Prostate gland (tissue), 2 donors: ENCODE results near the gene BEND6. TPM values are rescaled to one million over a fixed set of nuclear protein-coding genes. Genes with fewer than 3 reads are reported as not detected.
"Not testable (repeated sequence)": the region's sequence is repeated elsewhere in the genome, so short reads cannot be mapped to it uniquely, and the experiment has no call there.

Source experiments
- DNase-seq: peaks from one replicate; pipeline ENCODE4 v3.0.0-alpha.2; 2019; ENCODE audit warnings: low spot score
- H3K27ac ChIP-seq, 2 donors: fragments of 200-600 bp; sonication (generic); 2 replicates each; pipeline ENCODE4 v1.5.1; 2017 to 2019
- H3K27me3 ChIP-seq: fragments of 200-600 bp; sonication (generic); replicated peaks from 2 replicates; pipeline ENCODE4 v1.5.1; 2019; ENCODE audit not compliant: insufficient read depth
- H3K36me3 ChIP-seq, 2 donors: fragments of 200-600 bp; sonication (generic); 1 replicate in 1 of 2; 2 replicates in 1 of 2; pipeline versions ENCODE4 v1.5.1 to v1.8.1; 2017 to 2019
- H3K4me1 ChIP-seq: fragments of 200-600 bp; sonication (generic); replicated peaks from 2 replicates; pipeline ENCODE4 v1.5.1; 2019
- H3K4me3 ChIP-seq, 2 donors: fragments of 200-600 bp; sonication (generic); 2 replicates each; pipeline ENCODE4 v1.5.1; 2017 to 2019
- H3K9me3 ChIP-seq: fragments of 200-600 bp; sonication (generic); 2 replicates; pipeline ENCODE4 v1.5.1; 2017
- POLR2A ChIP-seq: fragments of 450-650 bp; IDR thresholded peaks from one replicate; pipeline ENCODE4 v1.6.1; 2016; ENCODE audit warnings: antibody characterized with exemption, mild to moderate bottlenecking
- POLR2AphosphoS5 ChIP-seq: sonication (generic); formaldehyde crosslinking; IDR thresholded peaks from one replicate; pipeline ENCODE4 v1.6.1; 2017; ENCODE audit warnings: antibody characterized with exemption
- whole genome bisulfite sequencing: methylation state at CpG from one replicate; pipeline ENCODE4 v1.1.5; 2018; 5-methylcytosine and 5-hydroxymethylcytosine counted together
- intact Hi-C: fragments of 100-400 bp; cut with DNase I; formaldehyde crosslinking; loops from one replicate; pipeline ENCODE4 v1.14.2; 2022
- total RNA-seq, 2 donors: library from RNA; depleted of rRNA; stranded (reverse); fragments of >200 nt; gene quantifications; one replicate each; pipeline ENCODE4 v1.1.0, GENCODE V29; 2016
- TF ChIP-seq, protein P1 (sequence below), 4 experiments: fragments of 200-600 bp in 2 of 4; fragments of 450-650 bp in 2 of 4; sonication (generic) in 2 of 4; IDR thresholded peaks; 1 replicate in 3 of 4; 2 replicates in 1 of 4; pipeline ENCODE4 v1.5.1; 2016 to 2019; ENCODE audit warnings: antibody characterized with exemption in 4 of 4, mild to moderate bottlenecking in 2 of 4, moderate library complexity in 2 of 4

Gene BEND6
- total RNA-seq, 2 donors from 2014 or later = 0.32 to 3.2 TPM

DNA sequence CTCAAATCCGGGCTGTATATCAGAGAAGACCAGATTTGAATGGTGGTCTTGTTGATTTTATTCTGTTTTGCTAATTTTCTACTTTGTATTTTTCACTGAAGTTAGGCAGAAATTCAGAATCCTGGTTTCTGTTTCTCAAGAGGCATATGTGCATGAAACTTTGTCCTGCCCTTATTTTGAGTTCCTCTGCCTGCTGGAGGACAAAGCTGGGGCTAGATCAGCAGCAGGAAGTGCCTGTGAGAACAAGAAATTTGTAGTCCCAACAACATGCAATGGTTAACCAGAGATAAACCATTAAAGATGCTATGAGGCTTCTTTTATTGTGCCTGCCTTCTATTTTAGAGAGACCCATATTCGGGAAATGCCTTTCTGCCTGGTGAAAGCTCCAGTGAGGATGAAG is 37.1 kb downstream of the BEND6 start:
- Histone ChIP-seq H3K27ac (no peak overlapping the region), H3K27me3 (no peaks in the 10 kb centered on the region), H3K4me1 (no peaks in the 10 kb centered on the region), H3K4me3 (no peak overlapping the region), H3K36me3 (no peaks in the 10 kb centered on the region), H3K9me3 (no peaks in the 10 kb centered on the region)
- WGBS = 53% methylated on average over 2 of the region's 2 CpGs
- DNase-seq = no peak
- intact Hi-C loops = no loop called here
- TF ChIP-seq, protein P1, sequence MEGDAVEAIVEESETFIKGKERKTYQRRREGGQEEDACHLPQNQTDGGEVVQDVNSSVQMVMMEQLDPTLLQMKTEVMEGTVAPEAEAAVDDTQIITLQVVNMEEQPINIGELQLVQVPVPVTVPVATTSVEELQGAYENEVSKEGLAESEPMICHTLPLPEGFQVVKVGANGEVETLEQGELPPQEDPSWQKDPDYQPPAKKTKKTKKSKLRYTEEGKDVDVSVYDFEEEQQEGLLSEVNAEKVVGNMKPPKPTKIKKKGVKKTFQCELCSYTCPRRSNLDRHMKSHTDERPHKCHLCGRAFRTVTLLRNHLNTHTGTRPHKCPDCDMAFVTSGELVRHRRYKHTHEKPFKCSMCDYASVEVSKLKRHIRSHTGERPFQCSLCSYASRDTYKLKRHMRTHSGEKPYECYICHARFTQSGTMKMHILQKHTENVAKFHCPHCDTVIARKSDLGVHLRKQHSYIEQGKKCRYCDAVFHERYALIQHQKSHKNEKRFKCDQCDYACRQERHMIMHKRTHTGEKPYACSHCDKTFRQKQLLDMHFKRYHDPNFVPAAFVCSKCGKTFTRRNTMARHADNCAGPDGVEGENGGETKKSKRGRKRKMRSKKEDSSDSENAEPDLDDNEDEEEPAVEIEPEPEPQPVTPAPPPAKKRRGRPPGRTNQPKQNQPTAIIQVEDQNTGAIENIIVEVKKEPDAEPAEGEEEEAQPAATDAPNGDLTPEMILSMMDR (IDR thresholded peaks at IDR 0.05) = no peak
- TF ChIP-seq POLR2AphosphoS5 (no peak), POLR2A (no peak)

DNA sequence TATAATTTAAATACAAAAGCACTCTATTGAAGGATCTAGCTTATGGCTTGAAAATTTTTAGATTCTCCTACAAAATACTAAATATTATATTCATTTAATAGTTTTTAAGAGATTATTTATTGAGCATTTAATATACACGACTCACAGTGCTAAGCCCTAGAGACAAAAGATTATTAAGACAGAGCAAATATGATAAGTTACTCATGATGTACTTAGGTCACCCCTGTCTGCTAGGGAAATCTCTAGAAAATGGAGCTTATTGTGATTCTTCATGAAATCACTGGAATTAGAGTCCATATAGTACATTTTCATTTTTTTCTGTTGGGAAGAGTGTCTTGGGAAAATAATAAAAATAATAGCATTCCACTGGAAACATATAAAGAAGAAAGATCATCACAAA is 37.8 kb downstream of the BEND6 start:
- DNase-seq = no peak
- no peaks in the 10 kb centered on the region for H3K9me3 ChIP-seq
- H3K4me1 ChIP-seq = no peaks in the 10 kb centered on the region
- H3K4me3 ChIP-seq = no peak overlapping the region
- WGBS = 79% methylated on average over 1 of the region's 1 CpG
- no peaks in the 10 kb centered on the region for H3K27me3 ChIP-seq
- no peaks in the 10 kb centered on the region for H3K36me3 ChIP-seq
- TF ChIP-seq POLR2AphosphoS5 (no peak), POLR2A (no peak)
- TF ChIP-seq, protein P1 (IDR thresholded peaks at IDR 0.05) = no peak
- intact Hi-C loops = no loop called here
- H3K27ac ChIP-seq = no peak overlapping the region

DNA sequence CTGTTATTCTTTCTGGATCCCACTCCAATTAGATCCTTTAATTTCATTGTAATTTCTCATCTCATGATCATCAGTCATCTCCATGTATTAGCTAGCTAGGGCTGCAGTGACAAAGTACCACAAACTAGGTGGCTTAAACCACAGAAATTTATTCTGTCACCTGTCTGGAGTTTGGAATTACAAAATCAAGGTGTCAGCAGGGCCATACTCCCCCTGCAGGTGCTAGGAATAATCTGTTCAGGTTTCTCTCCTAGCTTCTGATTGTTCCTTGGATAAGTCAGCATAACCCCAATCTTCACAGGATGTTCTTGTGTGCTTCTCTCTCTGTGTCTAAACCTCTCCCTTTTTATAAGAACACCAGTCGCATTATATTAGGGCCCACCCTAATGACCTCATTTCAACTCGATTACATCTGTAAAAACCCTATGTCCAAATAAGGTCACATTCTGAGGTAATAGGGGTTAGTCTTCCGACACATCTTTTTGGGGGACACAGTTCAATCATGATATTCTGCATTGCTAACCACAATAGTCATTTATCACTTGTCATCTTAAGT is 40.5 kb downstream of the BEND6 start:
- DNase-seq = no peak
- no peaks in the 10 kb centered on the region for H3K27me3 ChIP-seq
- no peak overlapping the region for H3K4me3 ChIP-seq
- H3K36me3 ChIP-seq = no peaks in the 10 kb centered on the region
- TF ChIP-seq POLR2AphosphoS5 (no peak), POLR2A (no peak)
- TF ChIP-seq, protein P1 (IDR thresholded peaks at IDR 0.05) = no peak
- intact Hi-C loops = no loop called here
- 88% methylated on average over 3 of the region's 3 CpGs for WGBS
- no peaks in the 10 kb centered on the region for H3K9me3 ChIP-seq
- H3K4me1 ChIP-seq = no peaks in the 10 kb centered on the region
- H3K27ac ChIP-seq = no peak overlapping the region

DNA sequence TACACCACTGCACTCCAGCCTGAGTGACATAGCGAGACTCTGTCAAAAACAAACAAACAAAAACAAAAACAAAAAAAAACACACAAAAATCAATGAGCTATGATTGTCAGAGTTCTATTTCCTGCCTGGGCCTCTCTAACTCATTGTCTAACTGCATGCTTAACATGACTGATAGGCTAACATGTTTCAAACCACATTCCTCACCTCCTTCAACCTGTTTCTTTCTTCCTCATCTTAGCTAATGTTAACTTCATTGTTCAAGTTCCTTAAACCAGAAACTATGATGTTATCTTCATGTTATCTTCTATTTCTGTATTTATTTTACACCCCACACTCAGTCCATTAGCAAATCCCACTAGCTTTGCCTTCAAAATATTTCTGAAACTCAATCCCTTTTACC is 41.5 kb downstream of the BEND6 start:
- no peak for DNase-seq
- Histone ChIP-seq H3K4me3 (no peak overlapping the region), H3K9me3 (no peaks in the 10 kb centered on the region), H3K4me1 (no peaks in the 10 kb centered on the region), H3K27ac (no peak overlapping the region), H3K27me3 (no peaks in the 10 kb centered on the region), H3K36me3 (no peaks in the 10 kb centered on the region)
- WGBS = 93% methylated on average over 1 of the region's 1 CpG
- intact Hi-C loops = no loop called here
- TF ChIP-seq POLR2AphosphoS5 (no peak), POLR2A (no peak)
- TF ChIP-seq, protein P1 (IDR thresholded peaks at IDR 0.05) = no peak

DNA sequence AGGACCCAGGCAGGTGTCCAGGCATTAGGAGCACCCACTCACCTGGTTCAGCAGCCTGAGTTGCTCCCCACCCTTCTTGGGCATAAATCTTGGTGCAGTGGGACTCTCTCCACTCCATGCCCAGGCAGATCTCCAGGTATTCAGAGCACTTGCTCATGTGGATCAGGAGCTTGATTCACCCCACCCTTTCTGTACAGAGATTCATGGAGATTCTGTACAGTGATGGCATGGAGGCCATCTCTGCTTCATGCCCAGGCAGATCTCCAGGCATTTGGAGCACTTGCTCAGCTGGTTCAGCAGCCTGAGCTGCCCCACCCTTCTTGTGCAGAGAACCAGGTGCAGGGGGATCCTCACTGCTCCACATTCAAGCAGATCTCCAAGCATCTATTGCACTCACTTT is 44.1 kb downstream of the BEND6 start:
- intact Hi-C loops = no loop called here
- no peaks in the 10 kb centered on the region for H3K4me1 ChIP-seq
- H3K36me3 ChIP-seq = no peaks in the 10 kb centered on the region

DNA sequence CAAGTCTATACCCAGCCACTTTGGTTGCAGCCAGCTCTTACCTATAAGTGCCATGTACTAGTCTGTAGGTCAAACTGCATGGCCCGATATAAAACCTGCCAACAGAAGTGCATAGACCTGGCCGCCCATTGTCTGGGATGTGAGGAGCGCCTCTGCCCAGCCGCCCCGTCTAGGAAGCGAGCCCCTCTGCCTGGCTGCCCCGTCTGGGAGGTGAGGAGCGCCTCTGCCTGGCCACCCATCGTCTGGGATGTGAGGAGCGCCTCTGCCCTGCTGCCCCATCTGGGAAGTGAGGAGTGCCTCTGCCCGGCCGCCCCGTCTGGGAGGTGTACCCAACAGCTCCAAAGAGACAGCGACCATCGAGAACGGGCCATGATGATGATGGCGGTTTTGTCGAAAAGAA is 44.8 kb downstream of the BEND6 start:
- H3K27me3 ChIP-seq, H3K27ac ChIP-seq, H3K4me3 ChIP-seq, H3K36me3 ChIP-seq, intact Hi-C loops, H3K4me1 ChIP-seq, DNase-seq, H3K9me3 ChIP-seq: not testable (repeated sequence)
- 98% methylated on average over 18 of the region's 18 CpGs for WGBS

More for the DNA sequence above, 44.1 kb downstream of the BEND6 start:
- TF ChIP-seq POLR2A (no peak), POLR2AphosphoS5 (no peak)
- TF ChIP-seq, protein P1 (IDR thresholded peaks at IDR 0.05) = no peak
- H3K27me3 ChIP-seq = no peaks in the 10 kb centered on the region
- DNase-seq = no peak
- H3K27ac ChIP-seq = no peak overlapping the region
- no peak overlapping the region for H3K4me3 ChIP-seq
- H3K9me3 ChIP-seq = no peaks in the 10 kb centered on the region
